Panc1 (cell line): ENCODE results near the gene ZNF804B. TPM values are rescaled to one million over a fixed set of nuclear protein-coding genes. Genes with fewer than 3 reads are reported as not detected.

Source experiments
- ATAC-seq: fragments of 200-7000 bp; cut with Tn5 transposase; 2 replicates; pipeline ENCODE4 v1.9.1; 2020; ENCODE audit warnings: mild to moderate bottlenecking, moderate library complexity
- BruUV-seq: library from RNA; stranded (reverse); fragments of 400-500 nt; replicated peaks from 2 replicates; lab custom pipeline; 2021; lab: Mats Ljungman, UMichigan
- CTCF ChIA-PET: fragments of 300-600 bp; sonication (Branson Sonifier 250); formaldehyde crosslinking; loops from one replicate; lab custom pipeline; 2022; ENCODE audit warnings: antibody characterized with exemption; lab: Charles Lee
- POLR2A ChIA-PET: fragments of 300-600 bp; sonication (Branson Sonifier 250); formaldehyde crosslinking; loops from one replicate; lab custom pipeline; 2022; ENCODE audit warnings: antibody characterized with exemption; lab: Charles Lee
- DNase-seq: peaks from one replicate; pipeline ENCODE4 v3.0.0-alpha.2; 2010; ENCODE audit warnings: low read depth, low spot score
- H3K27ac ChIP-seq: 2 replicates; pipeline ENCODE4 v1.5.1; 2011; ENCODE audit warnings: mild to moderate bottlenecking, low read length, inconsistent platforms
- H3K27me3 ChIP-seq: fragments of 200-500 bp; sonication (Bioruptor generic); 2 replicates; pipeline ENCODE4 v1.6.0; 2014; ENCODE audit warnings: low read length, inconsistent platforms; ENCODE audit not compliant: control insufficient read depth, insufficient read depth
- H3K36me3 ChIP-seq: fragments of 200-500 bp; sonication (Bioruptor generic); 2 replicates; pipeline ENCODE4 v1.5.1; 2014; ENCODE audit warnings: inconsistent platforms, mild to moderate bottlenecking, low read length, moderate library complexity; ENCODE audit not compliant: control insufficient read depth, insufficient read depth
- H3K4me1 ChIP-seq: 2 replicates; pipeline ENCODE4 v1.5.1; 2011; ENCODE audit warnings: inconsistent platforms, mild to moderate bottlenecking, low read length, moderate library complexity; ENCODE audit not compliant: control insufficient read depth, insufficient read depth
- H3K4me3 ChIP-seq, 2 experiments: 2 replicates each; pipeline ENCODE4 v1.5.1; 2011 to 2012; ENCODE audit warnings: low read depth in 2 of 2, low read length in 2 of 2, mild to moderate bottlenecking in 2 of 2, inconsistent platforms in 1 of 2, moderate library complexity in 1 of 2
- H3K9me3 ChIP-seq: fragments of 200-500 bp; sonication (Bioruptor generic); 2 replicates; pipeline ENCODE4 v1.5.1; 2014; ENCODE audit warnings: low read depth, mild to moderate bottlenecking, inconsistent platforms, low read length, moderate library complexity; ENCODE audit not compliant: control insufficient read depth, insufficient read depth
- POLR2AphosphoS5 ChIP-seq: IDR thresholded peaks from 2 replicates; pipeline ENCODE4 v1.6.1; 2012; ENCODE audit warnings: mild to moderate bottlenecking, low read depth, low read length, moderate library complexity
- REST ChIP-seq, 2 experiments: IDR thresholded peaks; 2 replicates each; pipeline ENCODE4 v1.6.1; 2011 to 2012; ENCODE audit warnings: low read depth in 2 of 2, control low read depth in 1 of 2, low read length in 1 of 2, mild to moderate bottlenecking in 1 of 2, moderate library complexity in 1 of 2; ENCODE audit not compliant: insufficient read depth in 1 of 2
- SIN3A ChIP-seq: IDR thresholded peaks from 2 replicates; pipeline ENCODE4 v1.6.1; 2012; ENCODE audit warnings: low read depth, mild to moderate bottlenecking, low read length, moderate library complexity, borderline replicate concordance; ENCODE audit not compliant: insufficient read depth
- TCF7L2 ChIP-seq: IDR thresholded peaks from 2 replicates; pipeline ENCODE4 v1.6.1; 2011; ENCODE audit warnings: mild to moderate bottlenecking, low read depth, low read length, inconsistent platforms
- in situ Hi-C: cut with HindIII; loops from 2 replicates; pipeline ENCODE4 v1.10.0; 2016; ENCODE audit warnings: low sequenced_read_pairs, low pct_unique_long_range_greater_than_20kb
- intact Hi-C: fragments of 100-400 bp; cut with micrococcal nuclease; formaldehyde crosslinking; loops from one replicate; pipeline ENCODE4 v1.10.0; 2022; ENCODE audit not compliant: unreplicated experiment
- total RNA-seq: library from RNA; stranded (reverse); gene quantifications from one replicate; pipeline ENCODE4 v1.2.1, GENCODE V29; 2021; ENCODE audit not compliant: unreplicated experiment
- TF ChIP-seq, protein P1 (sequence below): fragments of 450-650 bp; IDR thresholded peaks from 2 replicates; pipeline ENCODE4 v1.5.1; 2017; ENCODE audit warnings: mild to moderate bottlenecking

Gene ZNF804B
- total RNA-seq, 1 experiment from 2014 or later = not detected

GRCh38 chr7:88929719-88930118 is 170.2 kb downstream of the ZNF804B start:
- Histone ChIP-seq H3K4me1 (no peaks in the 10 kb centered on the region), H3K27me3 (no peaks in the 10 kb centered on the region), H3K36me3 (no peaks in the 10 kb centered on the region), H3K27ac (no peak overlapping the region), H3K9me3 (no peaks in the 10 kb centered on the region), H3K4me3 (no peak overlapping the region)
- BruUV-seq = no TSS peak
- no peak for DNase-seq
- ChIA-PET POLR2A (no interaction called here), CTCF (no interaction called here)
- intact Hi-C loops = no loop called here
- no peak for ATAC-seq
- no peak for TF ChIP-seq TCF7L2
- TF ChIP-seq REST (IDR thresholded peaks at IDR 0.05; ENCODE audit: insufficient read depth in 1 of 2, low read depth in 2 of 2, low read length in 1 of 2) = no peak
- TF ChIP-seq, protein P1, sequence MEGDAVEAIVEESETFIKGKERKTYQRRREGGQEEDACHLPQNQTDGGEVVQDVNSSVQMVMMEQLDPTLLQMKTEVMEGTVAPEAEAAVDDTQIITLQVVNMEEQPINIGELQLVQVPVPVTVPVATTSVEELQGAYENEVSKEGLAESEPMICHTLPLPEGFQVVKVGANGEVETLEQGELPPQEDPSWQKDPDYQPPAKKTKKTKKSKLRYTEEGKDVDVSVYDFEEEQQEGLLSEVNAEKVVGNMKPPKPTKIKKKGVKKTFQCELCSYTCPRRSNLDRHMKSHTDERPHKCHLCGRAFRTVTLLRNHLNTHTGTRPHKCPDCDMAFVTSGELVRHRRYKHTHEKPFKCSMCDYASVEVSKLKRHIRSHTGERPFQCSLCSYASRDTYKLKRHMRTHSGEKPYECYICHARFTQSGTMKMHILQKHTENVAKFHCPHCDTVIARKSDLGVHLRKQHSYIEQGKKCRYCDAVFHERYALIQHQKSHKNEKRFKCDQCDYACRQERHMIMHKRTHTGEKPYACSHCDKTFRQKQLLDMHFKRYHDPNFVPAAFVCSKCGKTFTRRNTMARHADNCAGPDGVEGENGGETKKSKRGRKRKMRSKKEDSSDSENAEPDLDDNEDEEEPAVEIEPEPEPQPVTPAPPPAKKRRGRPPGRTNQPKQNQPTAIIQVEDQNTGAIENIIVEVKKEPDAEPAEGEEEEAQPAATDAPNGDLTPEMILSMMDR = no peak
- TF ChIP-seq SIN3A = no peak
- no peak for TF ChIP-seq POLR2AphosphoS5
- in situ Hi-C loops = no loop called here

DNA sequence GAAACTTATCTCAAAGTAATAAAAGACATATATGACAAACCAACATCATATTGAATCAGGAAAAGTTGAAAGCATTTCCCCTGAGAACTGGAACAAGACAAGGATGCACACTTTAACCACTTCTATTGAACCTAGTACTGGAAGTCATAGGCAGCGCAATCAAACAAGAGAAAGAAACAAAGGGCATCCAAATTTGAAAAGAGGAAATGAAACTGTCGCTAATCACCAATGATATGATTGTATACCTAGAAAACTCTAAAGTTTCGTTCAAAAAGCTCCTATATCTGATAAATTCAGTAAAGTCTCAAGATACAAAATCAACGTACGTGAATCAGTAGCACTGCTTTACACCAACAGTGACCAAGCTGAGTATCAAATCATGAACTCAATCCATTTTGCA is 173.8 kb downstream of the ZNF804B start:
- ChIA-PET CTCF (no interaction called here), POLR2A (no interaction called here)
- no peak overlapping the region for H3K4me3 ChIP-seq
- TF ChIP-seq TCF7L2 (no peak), REST (IDR thresholded peaks at IDR 0.05; ENCODE audit: insufficient read depth in 1 of 2, low read depth in 2 of 2, low read length in 1 of 2) (no peak), POLR2AphosphoS5 (no peak), SIN3A (no peak)
- TF ChIP-seq, protein P1 = no peak
- DNase-seq (no peak), ATAC-seq (no peak)
- BruUV-seq = no TSS peak
- no peak overlapping the region for H3K27ac ChIP-seq
- no peaks in the 10 kb centered on the region for H3K36me3 ChIP-seq
- no peaks in the 10 kb centered on the region for H3K4me1 ChIP-seq
- intact Hi-C loops = no loop called here
- H3K27me3 ChIP-seq = no peaks in the 10 kb centered on the region
- no peaks in the 10 kb centered on the region for H3K9me3 ChIP-seq
- in situ Hi-C loops = no loop called here
